ENCODE measurements around the gene DOCK2.
"Not testable (repeated sequence)": the region's sequence is repeated elsewhere in the genome, so short reads cannot be mapped to it uniquely, and the experiment has no call there.

The DOCK2 gene

DNA sequence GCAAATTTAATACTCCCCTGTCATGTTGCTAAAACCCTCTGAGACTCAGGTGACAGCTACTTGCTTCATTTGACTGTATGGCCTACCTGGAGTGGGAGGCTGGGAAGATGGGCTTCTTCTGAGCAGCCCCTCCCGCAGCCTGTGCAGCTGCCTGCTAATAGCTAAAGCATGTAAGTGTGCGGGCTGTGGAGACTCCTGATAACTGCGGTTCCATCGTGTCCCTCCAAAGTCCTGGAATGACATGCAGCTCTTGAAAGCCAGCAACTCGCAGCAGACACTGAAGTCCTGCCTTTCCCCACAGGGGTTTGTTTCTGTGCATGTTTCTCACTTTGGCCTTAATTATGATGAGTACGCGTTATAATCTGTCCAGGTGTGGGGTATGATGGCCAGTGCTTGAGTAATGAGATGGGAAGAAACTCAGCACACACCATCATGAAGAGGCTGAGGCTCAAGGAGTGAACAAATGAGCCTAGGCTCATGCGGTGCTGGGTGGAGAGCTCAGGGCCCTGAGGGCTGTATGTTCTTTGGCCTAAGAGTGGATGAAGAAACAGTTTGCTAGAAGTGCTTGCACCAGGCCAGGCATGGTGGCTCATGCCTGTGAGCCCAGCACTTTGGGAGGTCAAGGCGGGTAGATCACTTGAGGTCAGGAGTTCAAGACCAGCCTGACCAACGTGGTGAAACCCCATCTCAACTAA lies 119.1 kb downstream of the DOCK2 start:
- no peak for DNase-seq (ENCODE audit: low read depth in 2 of 2)

- no peak for DNase-seq (ENCODE audit: low read depth in 2 of 2)
Observed at GRCh38 chr5:169757016-169757415, 119.9 kb downstream of the DOCK2 start.

DNA sequence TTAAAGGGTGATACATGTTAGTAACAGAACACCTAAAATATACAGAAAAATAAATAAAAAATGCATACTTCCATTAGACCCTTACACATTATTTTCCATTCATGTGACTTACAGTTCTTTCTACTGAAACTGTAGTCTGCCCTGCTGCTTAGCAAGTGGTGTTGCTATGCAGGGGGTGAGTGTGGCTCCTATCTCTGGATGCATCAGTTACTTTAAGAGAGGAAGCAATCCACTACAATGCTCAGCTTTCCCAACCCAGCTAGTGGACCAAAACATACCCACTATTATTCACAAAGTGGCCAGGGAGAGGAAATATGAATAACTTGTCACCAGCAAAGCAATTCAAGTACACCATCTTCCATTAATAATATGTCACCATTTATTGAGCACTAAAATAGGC lies 121.8 kb downstream of the DOCK2 start:
- DNase-seq (ENCODE audit: low read depth in 2 of 2) = no peak

DNA sequence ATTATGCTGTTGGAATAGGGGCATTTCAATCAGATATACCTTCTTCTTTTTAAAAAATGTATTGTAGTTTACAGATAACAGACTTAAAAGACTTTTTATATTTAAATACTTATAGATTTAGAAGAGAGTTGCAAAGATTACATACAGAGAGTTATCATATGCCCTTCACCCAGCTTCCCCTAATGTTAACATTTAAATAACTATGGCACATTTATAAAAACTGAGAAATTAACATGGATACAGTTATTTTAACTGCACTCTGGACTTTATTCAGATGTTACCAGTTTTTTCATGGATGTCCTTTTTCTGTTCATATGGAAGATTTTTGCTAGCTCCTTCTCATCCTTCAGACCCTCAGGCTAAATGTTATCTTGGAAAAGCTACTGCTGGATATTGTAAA lies 123.2 kb downstream of the DOCK2 start:
- no peak for DNase-seq (ENCODE audit: low read depth in 2 of 2)

DNA sequence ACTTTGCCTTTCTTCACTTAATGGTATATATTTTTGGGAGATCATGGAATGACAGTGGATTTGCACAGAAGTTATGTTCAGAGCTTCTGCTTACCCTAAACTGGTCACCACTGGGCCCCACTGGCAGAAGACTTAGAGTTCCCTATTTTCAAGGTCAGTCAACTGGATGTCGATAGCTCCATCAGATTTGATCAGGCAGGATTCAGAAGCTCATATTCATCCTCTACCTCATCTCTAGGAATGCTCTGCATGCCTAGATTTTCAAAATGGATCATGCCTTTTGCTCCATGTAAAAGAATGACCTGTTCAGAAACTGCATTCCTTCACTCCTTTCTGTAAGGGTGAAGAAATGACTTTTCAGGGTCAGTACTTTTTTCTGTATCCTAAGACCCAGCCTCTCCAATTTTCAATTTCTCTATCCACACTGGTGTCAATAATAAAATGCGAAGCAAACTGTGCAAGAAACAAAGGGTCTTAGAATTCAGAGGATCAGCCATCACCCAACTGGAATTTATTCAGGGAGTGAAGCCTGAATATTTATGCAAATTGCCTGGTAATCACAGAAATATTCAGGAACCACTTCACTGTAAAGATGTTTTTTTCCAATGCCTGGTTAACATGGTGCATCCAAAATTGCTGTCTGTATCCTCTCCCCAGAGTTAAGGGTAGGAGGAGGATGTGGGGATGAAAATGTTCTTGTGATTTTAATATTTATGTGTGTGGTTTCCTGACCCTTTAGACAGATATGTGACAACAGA lies 125.4 kb downstream of the DOCK2 start:
- no peak for DNase-seq (ENCODE audit: low read depth in 2 of 2)

GRCh38 chr5:169763376-169764017 lies 126.4 kb downstream of the DOCK2 start:
- DNase-seq (ENCODE audit: low read depth in 2 of 2) = no peak

- no peak for DNase-seq (ENCODE audit: low read depth in 2 of 2)
Observed at GRCh38 chr5:169764018-169764378, 126.9 kb downstream of the DOCK2 start.

DNA sequence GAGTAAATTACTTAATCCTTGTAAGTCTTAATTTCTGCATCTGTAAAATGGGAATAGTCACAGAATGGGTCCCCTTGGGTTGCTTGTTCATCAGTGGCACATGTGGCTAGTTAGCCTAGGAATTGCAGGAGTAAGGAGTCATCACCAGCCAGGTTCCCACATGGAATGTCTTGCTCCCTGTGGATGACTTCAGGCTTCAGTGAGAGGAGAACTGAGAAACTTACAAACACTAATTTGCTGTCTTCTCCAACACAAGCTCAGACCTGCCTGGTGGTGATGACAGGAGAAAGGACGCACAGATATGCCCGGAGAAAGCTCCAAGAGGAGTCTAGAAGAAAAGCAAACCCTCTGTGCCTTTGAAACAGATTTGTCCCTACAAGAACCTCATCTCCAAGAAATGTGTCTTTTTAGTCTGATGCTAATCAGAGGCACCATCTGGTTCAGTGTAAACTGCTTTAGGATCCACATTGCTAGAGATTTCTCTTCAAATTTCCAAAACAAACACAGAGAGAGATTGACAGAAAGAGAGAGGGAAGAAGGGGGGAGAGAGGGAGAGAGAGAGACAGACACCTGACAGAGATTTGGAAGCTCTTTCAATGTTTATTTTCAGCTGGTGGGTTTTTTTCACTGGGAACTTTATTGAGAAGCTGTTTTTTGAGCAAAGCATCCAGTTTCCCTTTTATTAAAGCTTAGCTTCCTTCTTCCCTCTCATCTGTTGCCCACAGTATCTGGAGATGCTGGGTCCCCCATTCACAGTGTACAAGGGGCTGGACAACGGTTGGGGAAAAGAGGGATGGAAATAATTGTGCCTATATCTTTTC lies 128.3 kb downstream of the DOCK2 start:
- no peak for DNase-seq (ENCODE audit: low read depth in 2 of 2)

DNA sequence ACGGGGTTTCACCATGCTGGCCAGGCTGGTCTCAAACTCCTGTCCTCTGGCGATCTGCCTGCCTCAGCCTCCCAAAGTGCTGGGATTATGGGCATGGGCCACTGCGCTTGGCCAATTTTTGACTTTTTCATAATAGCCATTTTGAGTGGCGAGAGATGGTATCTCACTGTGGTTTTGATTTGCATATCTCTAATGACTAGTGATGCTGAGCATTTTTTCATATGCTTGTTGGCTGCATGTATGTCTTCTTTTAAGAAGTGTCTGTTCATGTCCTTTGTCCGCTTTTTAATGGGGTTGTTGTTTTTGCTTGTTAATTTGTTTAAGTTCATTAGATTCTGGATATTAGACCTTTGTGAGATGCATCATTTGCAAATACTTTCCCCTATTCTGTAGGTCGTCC lies 129.9 kb downstream of the DOCK2 start:
- DNase-seq (ENCODE audit: low read depth in 2 of 2) = not testable (repeated sequence)

GRCh38 chr5:169767938-169768337 lies 130.9 kb downstream of the DOCK2 start:
- DNase-seq (ENCODE audit: low read depth in 2 of 2) = no peak

GRCh38 chr5:169768416-169768815 lies 131.3 kb downstream of the DOCK2 start:
- DNase-seq (ENCODE audit: low read depth in 2 of 2) = no peak

GRCh38 chr5:169770109-169770508 lies 133.0 kb downstream of the DOCK2 start:
- DNase-seq (ENCODE audit: low read depth in 2 of 2) = no peak

GRCh38 chr5:169772256-169772655 lies 135.2 kb downstream of the DOCK2 start:
- no peak for DNase-seq (ENCODE audit: low read depth in 2 of 2)

GRCh38 chr5:169772688-169773087 lies 135.6 kb downstream of the DOCK2 start:
- no peak for DNase-seq (ENCODE audit: low read depth in 2 of 2)

GRCh38 chr5:169777159-169777558 lies 140.1 kb downstream of the DOCK2 start:
- DNase-seq (ENCODE audit: low read depth in 2 of 2) = no peak

GRCh38 chr5:169778622-169779596 lies 141.8 kb downstream of the DOCK2 start:
- no peak for DNase-seq (ENCODE audit: low read depth in 2 of 2)

GRCh38 chr5:169781420-169782345 lies 144.6 kb downstream of the DOCK2 start:
- DNase-seq (ENCODE audit: low read depth in 2 of 2) = no peak

DNA sequence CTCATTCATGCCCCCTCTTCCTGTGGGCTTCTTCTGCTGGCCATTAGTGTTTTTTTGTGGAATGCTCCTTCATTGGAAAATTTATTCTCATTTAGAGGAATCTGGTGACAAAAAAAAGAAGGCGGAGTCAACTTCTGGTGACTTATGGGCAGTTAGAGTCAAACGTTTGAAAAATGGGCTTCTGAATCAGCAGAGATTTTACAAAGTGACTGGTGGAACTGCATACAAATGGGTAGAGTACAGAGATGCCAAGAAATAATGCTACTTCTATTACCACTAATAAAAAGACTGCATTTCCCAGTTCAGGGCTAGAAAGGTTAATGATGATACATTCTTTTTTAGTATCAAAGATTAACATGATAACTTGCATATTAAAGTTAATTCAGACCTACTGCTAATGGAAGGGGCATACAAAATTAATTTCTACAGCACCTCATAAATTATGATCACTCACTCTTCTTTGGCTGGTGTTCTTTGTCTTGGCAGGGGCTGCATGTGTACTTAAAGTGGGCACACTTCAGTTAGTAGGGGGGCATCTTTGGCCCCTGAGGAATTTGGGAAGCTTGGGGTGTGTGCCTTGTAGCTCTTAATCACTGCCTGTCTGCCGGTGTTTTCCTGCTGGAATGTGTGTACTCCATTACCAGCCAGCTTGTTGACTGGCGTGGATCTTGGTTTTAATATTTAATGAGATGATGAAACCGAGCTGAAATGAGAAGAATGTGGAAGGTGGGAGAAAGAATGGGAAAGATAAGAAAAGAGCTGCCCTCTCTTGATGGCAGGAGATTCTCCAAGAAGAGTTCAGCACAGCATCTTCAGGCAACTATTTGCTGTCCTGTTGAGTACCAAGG lies 148.9 kb downstream of the DOCK2 start:
- DNase-seq (ENCODE audit: low read depth in 2 of 2) = no peak

DNA sequence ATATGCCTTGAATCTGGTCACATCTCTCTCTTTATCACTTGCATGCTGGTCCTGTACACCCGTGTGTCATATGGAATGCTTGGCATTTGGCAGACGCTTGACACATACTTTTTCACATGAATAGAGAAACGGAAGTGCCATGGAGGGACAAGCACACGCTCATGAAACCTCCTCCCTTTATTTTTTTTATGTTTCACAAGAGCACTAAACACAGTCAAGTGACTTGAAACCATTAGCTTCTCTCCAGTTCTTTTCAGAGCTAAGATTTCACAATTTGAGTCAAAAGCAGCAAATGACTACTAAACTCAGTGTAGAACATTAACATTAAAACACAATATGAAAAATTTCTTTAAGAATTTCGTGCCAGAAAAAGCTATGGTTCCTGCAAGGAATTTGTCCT lies 151.1 kb downstream of the DOCK2 start:
- DNase-seq (ENCODE audit: low read depth in 2 of 2) = no peak
